GM04503 (cell line): ENCODE results near the gene NRAP.

Source experiments
- DNase-seq: peaks from one replicate; pipeline ENCODE4 v3.0.0-alpha.2; 2012; ENCODE audit warnings: low read depth

The NRAP gene

GRCh38 chr10:113631684-113632367, 32.0 kb downstream of the NRAP start:
- no peak for DNase-seq

GRCh38 chr10:113630929-113631533, 32.8 kb downstream of the NRAP start:
- DNase-seq = no peak

- DNase-seq = no peak
Measured at GRCh38 chr10:113628607-113629153, 35.2 kb downstream of the NRAP start.

- DNase-seq = no peak
Measured at GRCh38 chr10:113627836-113628235, 36.0 kb downstream of the NRAP start.

GRCh38 chr10:113626809-113627355, 37.0 kb downstream of the NRAP start:
- DNase-seq = no peak

- no peak for DNase-seq
Measured at GRCh38 chr10:113625461-113626186, 38.2 kb downstream of the NRAP start.

GRCh38 chr10:113622831-113623230, 41.0 kb downstream of the NRAP start:
- DNase-seq = no peak

GRCh38 chr10:113621799-113622198, 42.0 kb downstream of the NRAP start:
- no peak for DNase-seq

GRCh38 chr10:113620936-113621335, 42.9 kb downstream of the NRAP start:
- DNase-seq = no peak

- no peak for DNase-seq
Measured at GRCh38 chr10:113620511-113620910, 43.3 kb downstream of the NRAP start.

GRCh38 chr10:113619401-113619800, 44.4 kb downstream of the NRAP start:
- DNase-seq = no peak

- no peak for DNase-seq
Measured at GRCh38 chr10:113618338-113618737, 45.5 kb downstream of the NRAP start.

GRCh38 chr10:113617086-113617485, 46.8 kb downstream of the NRAP start:
- no peak for DNase-seq

- peak; percentile 4 for DNase-seq
Measured at GRCh38 chr10:113616244-113617074, 47.4 kb downstream of the NRAP start.

- no peak for DNase-seq
Measured at GRCh38 chr10:113613977-113614690, 49.7 kb downstream of the NRAP start.

- no peak for DNase-seq
Measured at GRCh38 chr10:113613427-113613826, 50.4 kb downstream of the NRAP start.

- DNase-seq = no peak
Measured at GRCh38 chr10:113612154-113612553, 51.7 kb downstream of the NRAP start.

GRCh38 chr10:113610631-113611601, 52.9 kb downstream of the NRAP start:
- no peak for DNase-seq

- no peak for DNase-seq
Measured at GRCh38 chr10:113609704-113610108, 54.1 kb downstream of the NRAP start.
